ENCODE results near the gene IL15RA.

The IL15RA gene

GRCh38 chr10:5987747-5988146 is 10.4 kb upstream of the IL15RA start:
- no peak for TF ChIP-seq CTCF (conservative IDR thresholded peaks at IDR 0.05)
- TF ChIP-seq ZFX (IDR thresholded peaks at IDR 0.05): no peak
- no peak overlapping the region for H3K27ac ChIP-seq

- no peak for TF ChIP-seq ZFX (IDR thresholded peaks at IDR 0.05)
- no peak for TF ChIP-seq CTCF (conservative IDR thresholded peaks at IDR 0.05)
- no peak overlapping the region for H3K27ac ChIP-seq
Observed at GRCh38 chr10:5985029-5985428, 7.7 kb upstream of the IL15RA start.

- H3K27ac ChIP-seq: no peak overlapping the region
- TF ChIP-seq CTCF (conservative IDR thresholded peaks at IDR 0.05): no peak
- no peak for TF ChIP-seq ZFX (IDR thresholded peaks at IDR 0.05)
Observed at GRCh38 chr10:5983774-5984173, 6.4 kb upstream of the IL15RA start.

- no peak for TF ChIP-seq ZFX (IDR thresholded peaks at IDR 0.05)
- no peak for TF ChIP-seq CTCF (conservative IDR thresholded peaks at IDR 0.05)
- no peak overlapping the region for H3K27ac ChIP-seq
Observed at GRCh38 chr10:5981529-5981928, 4.2 kb upstream of the IL15RA start.

- no peak for TF ChIP-seq ZFX (IDR thresholded peaks at IDR 0.05)
- TF ChIP-seq CTCF (conservative IDR thresholded peaks at IDR 0.05): no peak; the same call in none of the 2 replicates
- no peak overlapping the region for H3K27ac ChIP-seq
Observed at GRCh38 chr10:5978230-5978489, 817 bp upstream of the IL15RA start.

GRCh38 chr10:5976512-5977470 is 552 bp downstream of the IL15RA start:
- H3K27ac ChIP-seq: peak overlapping the region; percentile 63
- TF ChIP-seq ZFX (IDR thresholded peaks at IDR 0.05): no peak
- TF ChIP-seq CTCF (conservative IDR thresholded peaks at IDR 0.05): no peak

GRCh38 chr10:5975641-5976473 is 1.5 kb downstream of the IL15RA start:
- TF ChIP-seq ZFX (IDR thresholded peaks at IDR 0.05) (no peak), CTCF (conservative IDR thresholded peaks at IDR 0.05) (no peak)
- H3K27ac ChIP-seq: no peak overlapping the region
